ENCODE data around the gene UBE2L5. TPM values are rescaled to one million over a fixed set of nuclear protein-coding genes. Genes with fewer than 3 reads are reported as not detected.

UBE2L5 gene
- total RNA-seq, 2 donors from 2014 or later = not detected

DNA sequence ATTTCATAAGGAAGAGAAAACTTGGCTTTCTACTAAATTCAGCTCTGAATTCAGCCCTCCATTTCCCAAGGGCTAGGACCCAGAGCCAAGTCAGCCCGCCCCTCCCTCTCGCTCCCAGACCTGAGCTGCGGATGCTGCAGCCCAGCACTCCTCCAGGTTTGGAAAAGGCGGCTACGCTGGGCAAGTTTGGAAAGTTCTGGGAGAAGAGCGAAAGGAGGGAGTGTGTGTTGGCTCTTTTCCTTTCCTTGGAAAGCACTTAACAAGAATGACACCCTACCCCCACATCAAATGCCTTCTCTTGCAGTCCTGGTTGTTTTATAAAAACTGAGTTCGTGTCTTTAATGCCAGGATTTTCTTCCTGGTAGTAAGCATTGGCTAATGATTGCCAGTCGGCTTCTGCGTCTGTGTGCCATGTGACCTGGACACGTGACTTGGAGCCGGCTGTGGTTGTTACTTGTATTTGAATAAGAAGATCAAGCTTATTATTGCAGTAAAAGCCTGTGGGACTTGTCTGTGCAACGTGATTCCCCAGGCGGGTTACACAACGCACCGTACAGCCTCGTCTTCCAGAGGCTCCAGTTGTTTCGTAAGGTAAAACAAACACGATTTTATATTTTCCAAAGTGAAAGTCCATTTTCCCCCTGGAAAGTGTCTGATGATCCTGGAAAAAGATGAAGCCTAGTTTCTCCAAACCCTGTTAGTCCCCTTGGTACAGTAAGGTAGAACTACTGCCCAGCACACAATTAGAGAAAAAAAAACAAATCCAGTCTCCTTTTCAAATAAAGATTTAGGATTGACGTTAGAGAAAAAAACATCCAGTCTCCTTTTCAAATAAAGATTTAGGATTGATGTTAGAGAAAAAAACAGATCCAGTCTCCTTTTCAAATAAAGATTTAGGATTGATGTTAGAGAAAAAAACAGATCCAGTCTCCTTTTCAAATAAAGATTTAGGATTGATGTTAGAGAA is 26.8 kb upstream of the UBE2L5 start:
- H3K27me3 Mint-ChIP-seq = no peaks in the 10 kb centered on the region
- H3K4me1 Mint-ChIP-seq = peaks cover 5% of the 10 kb centered on the region
- ATAC-seq (replicated peaks) = peak; percentile 84
- H3K27ac Mint-ChIP-seq = peak overlapping the region; percentile 82
- no peaks in the 10 kb centered on the region for H3K9me3 Mint-ChIP-seq
- no peaks in the 10 kb centered on the region for H3K36me3 Mint-ChIP-seq (ENCODE audit: low read depth)
- H3K4me3 Mint-ChIP-seq = peak overlapping the region; percentile 83

GRCh38 chr13:30396434-30397075 is 25.7 kb upstream of the UBE2L5 start:
- Mint-ChIP-seq H3K27me3 (no peaks in the 10 kb centered on the region), H3K4me3 (peak overlapping the region; percentile 83), H3K36me3 (ENCODE audit: low read depth) (no peaks in the 10 kb centered on the region), H3K4me1 (peaks cover 5% of the 10 kb centered on the region), H3K27ac (no peak overlapping the region), H3K9me3 (no peaks in the 10 kb centered on the region)
- ATAC-seq (replicated peaks) = peak; percentile 38

- Mint-ChIP-seq H3K4me3 (no peak overlapping the region), H3K27me3 (no peaks in the 10 kb centered on the region), H3K4me1 (peaks cover 5% of the 10 kb centered on the region), H3K27ac (no peak overlapping the region), H3K9me3 (no peaks in the 10 kb centered on the region), H3K36me3 (ENCODE audit: low read depth) (no peaks in the 10 kb centered on the region)
- no peak for ATAC-seq (replicated peaks)
These were observed 23.7 kb upstream of the UBE2L5 start for GRCh38 chr13:30398601-30399072.

- ATAC-seq (replicated peaks) = no peak
- Mint-ChIP-seq H3K36me3 (ENCODE audit: low read depth) (no peaks in the 10 kb centered on the region), H3K27ac (no peak overlapping the region), H3K4me1 (peaks cover 5% of the 10 kb centered on the region), H3K27me3 (no peaks in the 10 kb centered on the region), H3K9me3 (no peaks in the 10 kb centered on the region), H3K4me3 (no peak overlapping the region)
These were observed 21.9 kb upstream of the UBE2L5 start for GRCh38 chr13:30400376-30400775.

- Mint-ChIP-seq H3K4me1 (peaks cover 5% of the 10 kb centered on the region), H3K9me3 (no peaks in the 10 kb centered on the region), H3K4me3 (no peak overlapping the region), H3K27ac (no peak overlapping the region), H3K27me3 (no peaks in the 10 kb centered on the region), H3K36me3 (ENCODE audit: low read depth) (no peaks in the 10 kb centered on the region)
- no peak for ATAC-seq (replicated peaks)
These were observed 20.9 kb upstream of the UBE2L5 start for GRCh38 chr13:30401347-30401746.

DNA sequence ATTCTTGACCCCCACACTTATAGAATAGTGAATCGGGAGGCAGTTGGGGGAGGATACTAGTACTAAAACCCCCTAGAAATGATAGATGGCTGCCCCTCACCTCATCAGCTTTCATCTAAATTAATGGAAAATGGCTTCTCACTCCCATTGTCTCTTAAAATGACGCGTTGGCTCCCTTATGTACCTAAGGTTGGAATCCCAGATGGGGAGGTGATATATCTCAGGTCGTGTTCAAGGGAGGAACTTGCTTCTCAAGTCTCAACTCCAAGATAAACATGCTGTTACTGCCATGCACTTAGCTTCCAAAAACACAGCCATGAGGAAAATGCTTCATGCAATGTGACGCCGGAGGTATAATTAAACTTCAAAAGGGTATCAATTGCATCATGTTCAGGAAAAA is 18.8 kb upstream of the UBE2L5 start:
- no peak for ATAC-seq (replicated peaks)
- Mint-ChIP-seq H3K4me1 (peaks cover 4% of the 10 kb centered on the region), H3K4me3 (no peak overlapping the region), H3K9me3 (no peaks in the 10 kb centered on the region), H3K27me3 (no peaks in the 10 kb centered on the region), H3K27ac (no peak overlapping the region), H3K36me3 (ENCODE audit: low read depth) (no peaks in the 10 kb centered on the region)

GRCh38 chr13:30404207-30404606 is 18.1 kb upstream of the UBE2L5 start:
- H3K27me3 Mint-ChIP-seq = no peaks in the 10 kb centered on the region
- H3K27ac Mint-ChIP-seq = no peak overlapping the region
- no peaks in the 10 kb centered on the region for H3K36me3 Mint-ChIP-seq (ENCODE audit: low read depth)
- peaks cover 4% of the 10 kb centered on the region for H3K4me1 Mint-ChIP-seq
- H3K4me3 Mint-ChIP-seq = no peak overlapping the region
- H3K9me3 Mint-ChIP-seq = no peaks in the 10 kb centered on the region
- ATAC-seq (replicated peaks) = no peak

GRCh38 chr13:30406779-30407416 is 15.4 kb upstream of the UBE2L5 start:
- Mint-ChIP-seq H3K9me3 (no peaks in the 10 kb centered on the region), H3K4me1 (peaks cover 4% of the 10 kb centered on the region), H3K4me3 (no peak overlapping the region), H3K27ac (peak overlapping the region; percentile 73), H3K36me3 (ENCODE audit: low read depth) (no peaks in the 10 kb centered on the region), H3K27me3 (no peaks in the 10 kb centered on the region)
- ATAC-seq (replicated peaks) = no peak

DNA sequence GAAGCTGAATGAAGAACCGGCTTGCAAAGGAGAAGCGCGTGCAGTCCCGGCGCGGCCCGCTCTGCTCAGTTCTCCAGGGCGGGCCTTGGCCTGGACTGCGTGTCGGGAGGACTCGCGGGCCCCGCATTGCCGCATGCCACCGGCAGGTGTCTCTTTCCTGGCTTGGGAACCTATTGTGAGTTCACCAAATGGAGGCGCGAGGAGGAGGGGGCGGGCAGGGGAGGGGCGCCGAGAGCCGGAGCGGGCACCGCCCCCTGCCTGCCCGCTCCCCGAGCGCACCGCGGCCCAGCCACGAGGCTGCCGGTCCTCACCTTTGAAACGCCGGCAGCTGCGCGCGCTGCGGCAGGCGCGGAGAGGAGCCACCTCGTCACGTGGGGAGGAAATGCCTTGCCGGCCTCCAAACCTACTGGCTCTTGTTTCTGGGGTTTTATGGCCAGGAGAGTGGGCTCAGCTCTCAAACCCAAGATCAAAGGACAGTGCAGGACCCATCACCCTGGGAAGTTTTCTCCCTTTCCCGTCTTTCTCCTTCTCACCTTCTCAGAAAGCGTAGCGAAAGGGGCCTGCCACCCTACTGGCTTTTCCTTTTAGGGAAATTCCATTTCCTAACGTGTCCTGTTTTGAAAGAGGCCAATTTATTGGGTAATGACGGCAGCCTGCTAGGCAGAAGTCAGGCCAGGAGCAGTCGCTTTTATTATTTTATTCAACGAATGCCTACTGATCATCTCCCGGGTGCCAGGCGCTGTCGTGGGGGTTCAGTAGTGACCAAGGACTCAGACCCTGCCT is 13.8 kb upstream of the UBE2L5 start:
- ATAC-seq (replicated peaks) = peak; percentile 97
- peak overlapping the region; percentile 70 for H3K4me3 Mint-ChIP-seq
- no peak overlapping the region for H3K27ac Mint-ChIP-seq
- peaks cover 9% of the 10 kb centered on the region for H3K4me1 Mint-ChIP-seq
- H3K9me3 Mint-ChIP-seq = no peaks in the 10 kb centered on the region
- H3K27me3 Mint-ChIP-seq = no peaks in the 10 kb centered on the region
- no peaks in the 10 kb centered on the region for H3K36me3 Mint-ChIP-seq (ENCODE audit: low read depth)

- Mint-ChIP-seq H3K9me3 (no peaks in the 10 kb centered on the region), H3K27me3 (no peaks in the 10 kb centered on the region), H3K27ac (no peak overlapping the region), H3K36me3 (ENCODE audit: low read depth) (no peaks in the 10 kb centered on the region), H3K4me1 (peaks cover 11% of the 10 kb centered on the region), H3K4me3 (no peak overlapping the region)
- no peak for ATAC-seq (replicated peaks)
These were observed 12.2 kb upstream of the UBE2L5 start for GRCh38 chr13:30409886-30410704.

- no peak for ATAC-seq (replicated peaks)
- Mint-ChIP-seq H3K4me1 (peaks cover 17% of the 10 kb centered on the region), H3K9me3 (no peaks in the 10 kb centered on the region), H3K36me3 (ENCODE audit: low read depth) (no peaks in the 10 kb centered on the region), H3K27me3 (no peaks in the 10 kb centered on the region), H3K27ac (no peak overlapping the region), H3K4me3 (no peak overlapping the region)
These were observed 11.6 kb upstream of the UBE2L5 start for GRCh38 chr13:30410705-30411125.

DNA sequence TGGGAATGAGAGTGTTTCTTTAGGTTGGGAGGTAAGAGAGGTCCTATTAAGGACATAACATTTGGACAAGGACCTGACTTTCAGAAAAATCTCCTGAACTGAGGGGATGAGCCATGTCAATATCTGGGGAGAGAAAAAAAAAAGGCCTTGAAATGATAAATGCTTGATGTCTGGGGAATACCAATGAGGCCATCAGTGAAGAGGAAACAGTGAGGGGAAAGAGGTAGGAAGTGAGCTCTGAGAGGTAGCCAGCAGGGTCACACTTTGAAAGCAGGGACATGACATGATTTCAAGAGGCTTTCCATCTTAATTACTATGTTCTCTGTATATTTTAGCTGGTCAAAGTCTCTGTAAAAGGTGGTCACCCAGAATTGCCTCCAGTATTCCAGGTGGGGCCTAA is 9.9 kb upstream of the UBE2L5 start:
- no peaks in the 10 kb centered on the region for H3K27me3 Mint-ChIP-seq
- no peaks in the 10 kb centered on the region for H3K36me3 Mint-ChIP-seq (ENCODE audit: low read depth)
- no peak for ATAC-seq (replicated peaks)
- H3K4me3 Mint-ChIP-seq = no peak overlapping the region
- H3K9me3 Mint-ChIP-seq = no peaks in the 10 kb centered on the region
- H3K4me1 Mint-ChIP-seq = peaks cover 16% of the 10 kb centered on the region
- peak overlapping the region; percentile 69 for H3K27ac Mint-ChIP-seq

- no peak for ATAC-seq (replicated peaks)
- Mint-ChIP-seq H3K9me3 (no peaks in the 10 kb centered on the region), H3K27me3 (no peaks in the 10 kb centered on the region), H3K4me1 (peaks cover 16% of the 10 kb centered on the region), H3K36me3 (ENCODE audit: low read depth) (no peaks in the 10 kb centered on the region), H3K27ac (no peak overlapping the region), H3K4me3 (no peak overlapping the region)
These were observed 8.5 kb upstream of the UBE2L5 start for GRCh38 chr13:30413842-30414241.

Measured in activated T-helper 17 cell treated with anti-CD3 and anti-CD28 coated beads, Interleukin-2, amount 50 U/mL, for 72 hours (primary cell).